ENCODE data around the gene ITGBL1.
A peak's percentile ranks its signal among the peaks of the same experiment; 100 is the strongest.

Gene ITGBL1

GRCh38 chr13:101697745-101698144 lies 245.3 kb downstream of the ITGBL1 start:
- H3K4me3 ChIP-seq, result no peak overlapping the region
- TF ChIP-seq CTCF (IDR thresholded peaks at IDR 0.05), result no peak
- no peak for DNase-seq (ENCODE audit: low spot score)
- no peak overlapping the region for H3K27ac ChIP-seq

GRCh38 chr13:101698400-101698799 lies 245.9 kb downstream of the ITGBL1 start:
- no peak for DNase-seq (ENCODE audit: low spot score)
- Histone ChIP-seq H3K27ac (no peak overlapping the region), H3K4me3 (no peak overlapping the region)
- no peak for TF ChIP-seq CTCF (IDR thresholded peaks at IDR 0.05)

GRCh38 chr13:101700598-101700997 lies 248.1 kb downstream of the ITGBL1 start:
- no peak for DNase-seq (ENCODE audit: low spot score)
- Histone ChIP-seq H3K27ac (peak overlapping the region; percentile 61 to 85), H3K4me3 (peak overlapping the region; percentile 20)
- no peak for TF ChIP-seq CTCF (IDR thresholded peaks at IDR 0.05)

DNA sequence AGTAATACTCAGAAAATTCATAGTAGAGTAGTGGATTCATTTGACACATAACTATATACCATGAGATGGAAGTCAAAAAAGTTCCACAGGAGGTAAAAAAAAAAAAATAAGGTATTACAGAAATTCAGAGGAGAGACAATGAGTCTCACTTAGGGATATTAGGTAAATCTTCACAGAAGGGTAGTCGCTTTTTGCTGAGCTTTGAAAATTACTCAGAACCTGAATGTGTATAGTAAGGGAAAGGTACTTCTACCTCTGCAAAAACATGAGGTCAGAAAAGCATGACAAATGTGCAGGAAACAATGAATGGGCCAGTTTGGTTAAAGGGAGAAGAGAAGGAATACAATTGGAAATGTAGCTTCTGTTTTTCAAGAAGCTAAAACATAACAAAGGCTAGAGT lies 250.6 kb downstream of the ITGBL1 start:
- Histone ChIP-seq H3K4me3 (no peak overlapping the region), H3K27ac (no peak overlapping the region)
- no peak for DNase-seq (ENCODE audit: low spot score)
- TF ChIP-seq CTCF (IDR thresholded peaks at IDR 0.05), result no peak

DNA sequence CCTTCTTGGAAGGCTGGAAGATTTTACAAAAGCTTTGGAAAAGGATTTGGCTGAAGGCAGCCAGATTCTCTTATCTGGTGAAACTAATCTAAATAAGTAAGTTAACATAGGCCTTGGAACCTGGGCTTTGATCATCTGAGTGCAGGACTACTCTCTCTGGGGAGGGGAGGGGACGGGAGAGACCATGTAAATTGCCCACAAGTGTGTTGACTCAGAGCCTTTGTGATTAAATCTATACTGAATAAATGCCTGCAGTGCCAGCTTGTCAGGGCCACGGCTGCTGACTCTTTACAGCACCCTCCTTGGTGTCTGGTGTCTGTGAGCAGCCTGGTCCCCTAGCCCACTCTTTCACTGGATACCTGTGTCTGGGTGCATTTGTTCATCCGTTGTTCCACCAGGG lies 251.4 kb downstream of the ITGBL1 start:
- no peak for TF ChIP-seq CTCF (IDR thresholded peaks at IDR 0.05)
- DNase-seq (ENCODE audit: low spot score), result no peak
- Histone ChIP-seq H3K27ac (no peak overlapping the region), H3K4me3 (no peak overlapping the region)

DNA sequence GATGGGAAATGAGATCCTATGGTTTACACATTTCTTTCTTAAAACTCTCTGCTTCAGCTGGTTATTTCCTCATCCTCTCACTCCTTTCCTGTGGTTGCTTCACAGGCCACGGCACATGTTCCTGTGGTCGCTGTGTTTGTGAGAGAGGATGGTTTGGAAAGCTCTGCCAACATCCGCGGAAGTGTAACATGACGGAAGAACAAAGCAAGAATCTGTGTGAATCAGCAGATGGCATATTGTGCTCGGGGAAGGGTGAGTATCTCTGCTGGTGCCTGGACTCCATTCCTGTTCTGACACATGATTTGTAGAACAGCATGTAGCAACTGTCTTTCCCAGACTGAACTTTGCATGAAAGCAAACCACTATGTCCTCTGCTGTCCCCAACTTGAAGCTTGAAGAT lies 254.2 kb downstream of the ITGBL1 start:
- H3K4me3 ChIP-seq, result no peak overlapping the region
- DNase-seq (ENCODE audit: low spot score), result no peak
- TF ChIP-seq CTCF (IDR thresholded peaks at IDR 0.05), result no peak
- no peak overlapping the region for H3K27ac ChIP-seq

DNA sequence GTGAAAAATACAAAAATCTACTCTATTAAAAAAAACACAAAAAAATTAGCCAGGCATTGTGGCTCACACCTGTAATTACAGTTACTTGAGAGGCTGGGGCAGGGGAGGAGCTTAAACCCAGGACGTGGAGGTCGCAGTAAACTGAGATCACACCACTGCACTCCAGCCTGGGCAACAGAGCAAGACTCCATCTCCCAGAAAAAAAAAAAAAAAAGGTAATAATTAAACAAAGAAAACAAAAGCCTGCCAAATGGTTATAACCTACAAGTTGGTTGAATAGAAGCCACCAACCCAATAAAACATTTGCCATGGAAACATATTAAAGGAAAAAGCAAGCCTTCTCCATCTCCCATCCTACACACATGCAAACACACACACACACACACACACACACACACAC lies 255.2 kb downstream of the ITGBL1 start:
- Histone ChIP-seq H3K27ac (no peak overlapping the region), H3K4me3 (no peak overlapping the region)
- DNase-seq (ENCODE audit: low spot score), result no peak
- no peak for TF ChIP-seq CTCF (IDR thresholded peaks at IDR 0.05)
